Posterior cingulate gyrus (tissue), 11 donors: ENCODE measurements around the gene TRIM45.
A peak's percentile ranks its signal among the peaks of the same experiment; 100 is the strongest.
"Not testable (repeated sequence)": the region's sequence is repeated elsewhere in the genome, so short reads cannot be mapped to it uniquely, and the experiment has no call there.

Source experiments
- DNase-seq, 10 donors: peaks; one replicate each; pipeline versions ENCODE4 v3.0.0 to v3.0.0-alpha.2; 2020 to 2021; ENCODE audit warnings: mixed read lengths in 3 of 10
- intact Hi-C: fragments of 100-400 bp; cut with DNase I; formaldehyde crosslinking; loops from one replicate; pipeline ENCODE4 v1.15.1; 2023

TRIM45 gene, protein sequence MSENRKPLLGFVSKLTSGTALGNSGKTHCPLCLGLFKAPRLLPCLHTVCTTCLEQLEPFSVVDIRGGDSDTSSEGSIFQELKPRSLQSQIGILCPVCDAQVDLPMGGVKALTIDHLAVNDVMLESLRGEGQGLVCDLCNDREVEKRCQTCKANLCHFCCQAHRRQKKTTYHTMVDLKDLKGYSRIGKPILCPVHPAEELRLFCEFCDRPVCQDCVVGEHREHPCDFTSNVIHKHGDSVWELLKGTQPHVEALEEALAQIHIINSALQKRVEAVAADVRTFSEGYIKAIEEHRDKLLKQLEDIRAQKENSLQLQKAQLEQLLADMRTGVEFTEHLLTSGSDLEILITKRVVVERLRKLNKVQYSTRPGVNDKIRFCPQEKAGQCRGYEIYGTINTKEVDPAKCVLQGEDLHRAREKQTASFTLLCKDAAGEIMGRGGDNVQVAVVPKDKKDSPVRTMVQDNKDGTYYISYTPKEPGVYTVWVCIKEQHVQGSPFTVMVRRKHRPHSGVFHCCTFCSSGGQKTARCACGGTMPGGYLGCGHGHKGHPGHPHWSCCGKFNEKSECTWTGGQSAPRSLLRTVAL

GRCh38 chr1:117121589-117122329 is at the start of gene TRIM45:
TSS of gene TRIM45 (minus strand) at chr1:117121749. CDS start at chr1:117121201, 548 bp downstream.
- DNase-seq = peak; percentile 94 to 99 (median 97)
- intact Hi-C loops = loop anchor here (2.0 to 5.0 kb wide), 3 partner anchors 53 to 246 kb away; partner anchors contain the start of gene MAN1A2

GRCh38 chr1:117169871-117170596 is 48.5 kb upstream of the TRIM45 start:
- intact Hi-C loops = no loop called here
- DNase-seq = no peak

DNA sequence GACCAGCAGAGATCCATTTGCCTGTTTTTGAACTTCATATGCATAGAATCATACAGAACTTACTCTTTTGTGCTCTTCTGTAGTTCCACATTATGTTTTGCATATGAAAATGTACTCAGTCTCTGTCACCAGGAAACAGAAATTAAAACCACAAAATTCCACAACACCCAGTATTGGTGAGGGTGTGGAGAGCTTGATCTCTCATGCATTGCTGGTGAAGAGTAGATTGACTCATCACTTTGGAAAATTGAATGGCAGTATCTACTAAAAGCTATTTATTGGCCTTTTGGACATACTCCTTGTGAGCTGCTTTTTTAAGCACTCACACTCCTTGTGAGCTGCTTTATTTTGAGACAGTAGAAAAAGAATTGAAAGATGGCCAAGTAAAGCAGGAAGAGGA is 45.9 kb upstream of the TRIM45 start:
- DNase-seq = no peak
- intact Hi-C loops = no loop called here

DNA sequence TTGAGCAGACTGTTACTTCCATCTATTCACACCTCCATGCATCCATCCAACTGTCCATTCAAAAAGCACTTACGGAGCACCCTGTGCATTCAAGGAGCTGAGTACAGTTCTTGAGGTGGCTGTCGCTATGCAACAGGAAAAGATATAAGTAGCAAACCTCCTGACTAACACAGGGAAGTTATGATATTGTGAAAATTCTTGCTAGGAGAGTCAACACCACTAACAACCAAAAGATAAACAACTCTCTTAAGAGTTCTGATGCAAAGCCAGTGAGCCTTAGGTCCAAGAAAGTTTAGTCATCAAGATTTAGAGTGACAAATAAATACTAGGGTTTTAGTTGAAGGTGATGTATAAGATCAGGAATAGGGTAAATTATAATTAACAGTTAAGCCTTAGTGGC is 44.5 kb upstream of the TRIM45 start:
- no peak for DNase-seq
- intact Hi-C loops = no loop called here

DNA sequence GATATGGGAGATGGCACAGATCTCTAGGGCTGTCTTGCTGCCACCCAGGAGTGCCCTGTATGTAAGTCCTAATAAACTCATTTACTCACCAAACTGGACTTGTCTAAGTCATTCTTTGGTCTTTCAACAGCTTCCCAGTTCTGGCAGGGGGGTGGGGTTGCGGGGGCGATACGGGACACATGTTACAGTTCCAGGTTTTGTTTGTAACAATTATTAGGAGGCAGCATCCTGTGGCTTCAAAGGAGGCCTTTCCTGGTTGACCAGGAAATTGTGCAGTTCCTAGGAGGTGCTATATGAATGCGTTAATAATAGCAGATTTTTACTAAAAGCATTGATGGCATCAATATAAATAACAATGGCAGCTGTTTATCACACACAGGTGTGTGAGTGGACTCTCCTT is 42.7 kb upstream of the TRIM45 start:
- intact Hi-C loops = no loop called here
- no peak for DNase-seq

GRCh38 chr1:117162816-117163215 is 41.3 kb upstream of the TRIM45 start:
- intact Hi-C loops = no loop called here
- DNase-seq = no peak

DNA sequence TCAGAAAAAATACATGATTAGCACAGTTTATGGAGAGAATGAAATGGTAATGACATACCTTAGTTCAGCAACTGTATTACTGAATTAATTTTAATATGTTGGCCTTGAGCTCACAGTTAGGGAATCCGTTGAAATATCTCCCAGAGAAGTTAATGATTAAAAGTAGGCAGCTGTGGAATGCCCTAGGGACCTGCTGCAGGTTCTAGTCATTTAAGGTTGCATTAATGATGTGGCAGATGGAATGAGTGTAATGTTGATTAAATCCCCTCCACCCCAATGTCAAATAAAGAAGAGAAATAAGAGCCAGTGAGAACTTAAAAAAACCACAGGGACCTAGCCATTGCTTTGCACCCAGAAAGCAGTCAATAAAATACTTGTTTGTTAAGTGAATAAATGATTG is 40.3 kb upstream of the TRIM45 start:
- no peak for DNase-seq
- intact Hi-C loops = no loop called here

DNA sequence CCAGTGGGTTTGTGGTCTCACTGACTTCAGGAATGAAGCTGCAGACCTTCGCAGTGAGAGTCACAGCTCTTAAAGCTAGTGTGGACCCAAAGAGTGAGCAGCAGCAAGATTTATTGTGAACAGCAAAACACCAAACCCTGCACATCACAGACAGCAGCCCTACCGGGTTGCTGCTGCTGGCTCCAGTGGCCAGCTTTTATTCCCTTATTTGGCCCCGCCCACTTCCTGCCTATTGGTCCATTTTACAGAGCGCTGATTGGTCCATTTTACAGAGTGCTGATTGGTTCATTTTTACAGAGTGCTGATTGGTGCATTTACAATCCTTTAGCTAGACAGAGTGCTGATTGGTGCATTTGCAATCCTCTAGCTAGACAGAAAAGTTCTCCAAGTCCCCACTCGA is 29.8 kb upstream of the TRIM45 start:
- DNase-seq, intact Hi-C loops: not testable (repeated sequence)

GRCh38 chr1:117150316-117150715 is 28.8 kb upstream of the TRIM45 start:
- intact Hi-C loops = no loop called here
- no peak for DNase-seq

GRCh38 chr1:117147856-117148588 is 26.5 kb upstream of the TRIM45 start:
- no peak for DNase-seq
- intact Hi-C loops = no loop called here

GRCh38 chr1:117147341-117147831 is 25.8 kb upstream of the TRIM45 start:
- DNase-seq = no peak
- intact Hi-C loops = no loop called here

DNA sequence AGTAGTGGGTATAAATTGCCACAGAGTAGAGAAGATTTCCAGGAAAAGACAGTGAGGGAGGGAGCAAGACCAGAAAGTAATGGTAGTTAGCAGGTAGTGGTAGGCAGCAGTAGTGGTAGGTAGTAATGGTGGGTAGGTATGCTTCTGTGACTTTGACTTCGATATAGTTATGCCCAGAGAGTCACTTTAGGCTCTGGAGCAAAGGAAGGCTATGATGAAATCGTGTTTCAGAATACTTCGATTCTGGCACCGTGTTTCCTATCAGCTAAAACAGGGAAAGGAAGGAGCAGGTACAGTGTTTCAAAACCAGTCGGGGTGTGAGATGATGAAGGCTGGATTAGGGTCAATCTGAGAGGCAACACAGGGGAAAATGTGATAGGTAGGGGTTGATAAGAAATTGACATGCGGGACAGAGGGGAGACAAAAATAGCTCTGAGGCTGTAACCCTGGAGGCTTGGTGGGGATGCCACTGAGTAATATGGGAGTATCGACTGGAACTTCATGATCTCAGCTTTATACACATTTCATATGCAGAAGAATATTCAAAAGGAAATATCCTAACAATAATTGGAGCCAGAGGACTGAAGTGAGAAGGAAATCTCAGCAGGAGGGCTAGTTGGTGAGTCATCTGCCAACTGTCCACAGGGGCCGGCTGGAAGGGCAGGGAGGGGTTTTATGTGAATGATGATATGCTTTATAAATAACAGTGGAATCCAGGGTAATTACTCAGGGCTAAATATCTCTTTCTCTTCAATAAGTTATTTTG is 25.2 kb upstream of the TRIM45 start:
- intact Hi-C loops = no loop called here
- DNase-seq = no peak

DNA sequence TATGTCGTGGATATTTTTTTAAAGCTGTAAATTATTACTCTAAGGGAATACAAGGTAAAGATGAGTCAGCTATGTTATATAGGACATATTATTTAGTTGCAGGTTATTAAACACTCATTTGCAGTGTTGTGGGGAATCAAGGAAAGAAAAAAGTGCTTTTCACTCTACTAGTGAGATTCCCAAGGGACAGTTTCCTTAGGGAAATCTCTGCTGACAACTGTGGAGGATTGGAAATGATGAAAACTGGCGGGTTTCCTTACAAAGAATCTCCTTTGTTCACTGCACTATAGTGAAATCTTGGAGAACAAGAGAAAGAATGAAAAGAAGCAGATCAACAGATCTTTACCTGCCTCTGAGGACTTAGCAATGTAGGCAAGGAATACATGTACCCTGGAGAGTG is 24.5 kb upstream of the TRIM45 start:
- no peak for DNase-seq
- intact Hi-C loops = no loop called here

DNA sequence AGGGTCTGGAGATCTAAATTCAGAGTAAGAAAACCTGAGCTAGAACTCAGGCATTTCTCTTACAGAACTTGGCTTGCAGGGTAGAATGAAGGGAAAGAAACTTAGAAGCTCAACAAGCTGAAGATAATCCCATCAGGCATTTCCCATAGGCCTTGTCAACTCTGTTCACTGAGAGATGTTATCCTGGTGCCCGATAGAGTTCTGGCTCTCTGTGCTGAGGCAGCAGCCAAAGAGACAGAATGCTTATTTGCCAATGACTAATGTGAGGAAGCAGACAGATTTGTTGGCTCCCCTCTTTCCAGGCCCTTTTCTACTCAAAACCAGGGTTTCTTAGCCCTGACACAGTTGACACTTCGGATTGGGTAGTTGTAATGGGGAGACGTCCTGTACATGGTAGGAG is 22.3 kb upstream of the TRIM45 start:
- DNase-seq = no peak
- intact Hi-C loops = no loop called here

DNA sequence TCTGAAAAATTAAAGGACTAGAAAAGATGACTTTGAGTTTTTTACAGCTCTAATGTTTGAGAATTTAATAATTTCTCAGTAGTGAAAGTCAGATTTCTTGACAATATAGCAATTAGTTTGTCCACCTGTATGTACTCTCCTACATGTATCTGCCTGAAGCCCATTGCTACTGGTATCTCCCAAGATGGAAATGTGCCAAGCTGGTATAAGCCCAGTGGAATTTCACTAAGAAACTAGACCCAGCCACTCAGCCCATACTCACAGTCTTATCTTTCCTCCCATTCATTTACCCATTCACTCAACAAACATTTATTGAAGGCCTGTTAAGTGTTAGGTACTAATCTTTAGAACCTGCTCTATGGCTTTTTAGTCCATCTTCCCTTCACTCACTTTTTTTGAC is 21.6 kb upstream of the TRIM45 start:
- no peak for DNase-seq
- intact Hi-C loops = no loop called here

DNA sequence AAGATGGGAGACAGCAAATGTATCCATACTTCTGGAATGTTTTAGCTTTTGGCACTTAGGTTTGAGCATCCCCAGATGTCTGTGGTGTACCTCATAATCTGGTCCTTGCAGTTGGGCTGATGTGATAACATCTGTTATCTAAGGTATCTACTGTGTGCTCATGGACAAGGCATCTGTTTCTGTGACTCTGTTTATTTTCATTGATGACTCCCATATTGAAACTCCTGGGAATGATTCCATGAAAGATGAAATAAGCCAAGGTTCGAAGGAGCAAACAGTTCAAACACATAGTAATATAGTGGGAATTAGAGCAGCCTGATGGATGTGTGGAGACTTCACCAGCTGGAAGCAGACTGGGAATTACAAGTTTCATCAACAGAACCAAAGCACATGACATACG is 20.7 kb upstream of the TRIM45 start:
- DNase-seq = no peak
- intact Hi-C loops = no loop called here

DNA sequence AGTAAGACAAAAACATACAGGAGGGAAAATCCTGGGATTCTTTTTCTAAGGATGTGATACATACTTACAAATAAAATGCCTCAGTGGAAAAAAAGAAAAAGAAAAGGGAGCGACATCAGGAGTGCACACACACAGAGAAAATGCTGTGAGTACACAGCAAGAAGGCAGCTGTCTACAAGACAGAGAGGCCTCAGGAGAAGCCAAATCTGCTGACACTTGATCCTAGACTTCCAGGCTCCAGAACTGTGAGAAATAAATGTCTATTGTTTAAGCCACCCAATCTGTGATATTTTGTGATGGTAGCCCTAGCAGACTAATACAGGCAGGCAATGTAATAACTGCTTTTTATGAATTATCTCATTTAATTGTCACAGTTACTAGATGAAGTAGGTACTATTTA is 17.0 kb upstream of the TRIM45 start:
- no peak for DNase-seq
- intact Hi-C loops = no loop called here

GRCh38 chr1:117138106-117138505 is 16.6 kb upstream of the TRIM45 start:
- intact Hi-C loops = no loop called here
- DNase-seq = no peak

DNA sequence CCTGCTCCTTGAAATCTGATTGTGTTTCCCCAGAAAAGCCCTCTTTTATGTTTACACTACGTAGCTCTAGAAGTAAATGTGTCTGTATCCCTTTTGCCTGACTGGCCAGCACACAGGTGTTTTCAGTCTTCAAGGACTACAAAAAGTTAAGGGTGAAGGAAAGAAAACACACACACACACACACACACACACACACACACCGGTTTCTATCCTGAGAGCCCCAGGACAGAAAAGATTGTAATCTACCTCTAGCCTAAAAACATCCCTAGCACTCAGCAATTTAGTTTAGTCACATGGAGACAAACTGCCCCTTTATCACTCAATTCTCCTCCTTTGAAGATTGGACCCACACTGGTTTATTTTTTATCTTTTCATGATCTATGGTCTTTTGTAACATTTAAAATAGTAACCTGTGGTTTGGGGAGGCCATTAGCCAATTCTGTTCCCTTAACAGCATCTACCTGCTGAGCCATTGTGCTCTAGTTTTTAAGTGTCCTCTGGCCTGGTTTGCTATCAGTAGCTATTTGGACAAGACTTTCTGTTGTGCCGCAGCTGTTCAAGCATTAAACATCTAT is 15.8 kb upstream of the TRIM45 start:
- no peak for DNase-seq
- intact Hi-C loops = no loop called here
